GM12878 (cell line): ENCODE results near the gene TMPRSS6. TPM values are rescaled to one million over a fixed set of nuclear protein-coding genes. Genes with fewer than 3 reads are reported as not detected.

ENCODE experiments used
- ATAC-seq: fragments of 200-7000 bp; cut with Tn5 transposase; 3 replicates; pipeline ENCODE4 v1.9.1; 2020; ENCODE audit warnings: mild to moderate bottlenecking, moderate library complexity
- BruUV-seq: library from RNA; stranded (reverse); fragments of 400-500 nt; replicated peaks from 2 replicates; lab custom pipeline; 2021; lab: Mats Ljungman, UMichigan
- CTCF ChIA-PET: fragments of 300-600 bp; sonication (Branson Sonifier 250); formaldehyde crosslinking; extraction: SDS; loops from one replicate; lab custom pipeline; 2021; ENCODE audit warnings: inconsistent platforms; lab: Yijun Ruan, JAX
- POLR2A ChIA-PET: fragments of 350-600 bp; formaldehyde crosslinking; extraction: SDS; loops from one replicate; lab custom pipeline; 2021; ENCODE audit warnings: inconsistent platforms; lab: Charles Lee
- RAD21 ChIA-PET: fragments of 300-600 bp; sonication (Branson Sonifier 250); formaldehyde crosslinking; loops from one replicate; lab custom pipeline; 2023; ENCODE audit warnings: antibody characterized with exemption; ENCODE audit not compliant: unreplicated experiment; lab: Charles Lee
- SMC1A ChIA-PET: fragments of 300-600 bp; sonication (Branson Sonifier 250); formaldehyde crosslinking; loops from one replicate; lab custom pipeline; 2023; ENCODE audit not compliant: unreplicated experiment, uncharacterized antibody; lab: Charles Lee
- DNase-seq: peaks from one replicate; pipeline ENCODE4 v3.0.0-alpha.2; 2011; ENCODE audit warnings: low read depth, low spot score
- FAIRE-seq: peaks from 3 replicates; lab custom pipeline; 2011; peaks lifted over from hg19 to GRCh38; lab: Jason Lieb, UNC
- H2AFZ ChIP-seq: 2 replicates; pipeline ENCODE4 v1.6.0; 2011; ENCODE audit warnings: low read depth, low read length, control low read depth; ENCODE audit not compliant: control insufficient read depth
- H3K27ac ChIP-seq: 2 replicates; pipeline ENCODE4 v1.5.1; 2011; ENCODE audit warnings: control low read depth; ENCODE audit not compliant: control insufficient read depth, insufficient read depth
- H3K27me3 ChIP-seq, 2 experiments: replicated peaks in 1 of 2; 2 replicates each; pipeline versions ENCODE4 v1.6.0 to v1.6.1; 2011; ENCODE audit warnings: low read length in 1 of 2; ENCODE audit not compliant: control insufficient read depth in 2 of 2, insufficient read depth in 2 of 2
- H3K36me3 ChIP-seq, 2 experiments: 2 replicates each; pipeline ENCODE4 v1.5.1; 2011; ENCODE audit warnings: low read length in 1 of 2; ENCODE audit not compliant: control insufficient read depth in 2 of 2, insufficient read depth in 2 of 2
- H3K4me1 ChIP-seq: 2 replicates; pipeline ENCODE4 v1.6.1; 2011; ENCODE audit warnings: mild to moderate bottlenecking, low read length, moderate library complexity, mixed read lengths; ENCODE audit not compliant: control insufficient read depth, insufficient read depth
- H3K4me2 ChIP-seq: 2 replicates; pipeline ENCODE4 v1.6.0; 2011; ENCODE audit warnings: control low read depth; ENCODE audit not compliant: control insufficient read depth, insufficient read depth
- H3K4me3 ChIP-seq: fragments of 200-600 bp; sonication (generic); 2 replicates; pipeline ENCODE4 v1.5.1; 2016
- H3K79me2 ChIP-seq: 2 replicates; pipeline ENCODE4 v1.6.0; 2011; ENCODE audit warnings: low read length; ENCODE audit not compliant: control insufficient read depth, insufficient read depth
- H3K9ac ChIP-seq: 2 replicates; pipeline ENCODE4 v1.8.0; 2011; ENCODE audit warnings: low read length, control low read depth, mixed read lengths; ENCODE audit not compliant: control insufficient read depth, insufficient read depth
- H3K9me3 ChIP-seq: replicated peaks from 3 replicates; pipeline ENCODE4 v1.5.1; 2011; ENCODE audit warnings: mild to moderate bottlenecking, low read length; ENCODE audit not compliant: control insufficient read depth, insufficient read depth
- H4K20me1 ChIP-seq: 2 replicates; pipeline ENCODE4 v1.6.0; 2011; ENCODE audit not compliant: control insufficient read depth, insufficient read depth
- BHLHE40 ChIP-seq, 2 experiments: fragments of 450-650 bp in 1 of 2; IDR thresholded peaks; 2 replicates each; pipeline ENCODE4 v1.6.1; 2011 to 2017; ENCODE audit warnings: low read depth in 2 of 2, borderline replicate concordance in 1 of 2, improper control_type of control experiment in 1 of 2, low read length in 1 of 2, mild to moderate bottlenecking in 1 of 2
- DPF2 ChIP-seq: fragments of 450-650 bp; IDR thresholded peaks from 2 replicates; pipeline ENCODE4 v1.6.1; 2017; ENCODE audit warnings: mild to moderate bottlenecking
- EED ChIP-seq: sonication (generic); IDR thresholded peaks from 2 replicates; pipeline ENCODE4 v1.6.1; 2016; ENCODE audit warnings: antibody characterized with exemption, low read depth
- ELK1 ChIP-seq: IDR thresholded peaks from 2 replicates; pipeline ENCODE4 v1.6.1; 2012; ENCODE audit warnings: low read depth, low read length, improper control_type of control experiment
- KDM1A ChIP-seq: fragments of 200-600 bp; sonication (generic); IDR thresholded peaks from 2 replicates; pipeline ENCODE4 v1.6.1; 2016; ENCODE audit warnings: borderline replicate concordance
- SMARCA5 ChIP-seq: fragments of 450-650 bp; IDR thresholded peaks from 2 replicates; pipeline ENCODE4 v1.6.1; 2017; ENCODE audit warnings: mild to moderate bottlenecking
- TARDBP ChIP-seq: IDR thresholded peaks from 2 replicates; pipeline ENCODE4 v1.6.1; 2016; ENCODE audit warnings: borderline replicate concordance
- ZNF207 ChIP-seq: fragments of 450-650 bp; IDR thresholded peaks from 2 replicates; pipeline ENCODE4 v1.6.1; 2014; ENCODE audit warnings: antibody characterized with exemption, mild to moderate bottlenecking, borderline replicate concordance
- ZNF217 ChIP-seq: fragments of 450-650 bp; IDR thresholded peaks from 2 replicates; pipeline ENCODE4 v1.6.1; 2017; ENCODE audit warnings: antibody characterized with exemption, mild to moderate bottlenecking
- in situ Hi-C: fragments of 300-500 bp; cut with MboI; formaldehyde crosslinking; loops from 9 replicates; pipeline ENCODE4 v1.14.3; 2018; ENCODE audit warnings: mixed read lengths
- intact Hi-C: fragments of 100-400 bp; cut with micrococcal nuclease; formaldehyde crosslinking; loops from one replicate; pipeline ENCODE4 v1.14.2; 2022; ENCODE audit not compliant: unreplicated experiment
- polyA plus RNA-seq, 11 experiments: library from polyadenylated mRNA; depleted of rRNA in 4 of 11; unstranded in 6 of 11; stranded (reverse) in 5 of 11; fragments of >200 nt; fragmentation: Nextera tagmentation in 4 of 11; fragmentation: Illumina TruSeq in 1 of 11; extraction: Ambion mirVana in 4 of 11; extraction: Trizol in 1 of 11; gene quantifications; 1 replicate in 1 of 11; 2 replicates in 10 of 11; pipeline versions ENCODE4 v1.2.1 to v1.2.3, GENCODE V29; 2011 to 2016; ENCODE audit warnings: inconsistent platforms in 2 of 11, missing spikeins in 2 of 11, low read depth in 1 of 11
- total RNA-seq, 4 experiments: library from RNA; depleted of rRNA in 3 of 4; stranded (reverse); fragments of >200 nt in 3 of 4; fragmentation: Illumina TruSeq in 1 of 4; extraction: Trizol in 1 of 4; gene quantifications; 2 replicates each; pipeline versions ENCODE4 v1.2.1 to v1.2.3, GENCODE V29; 2013 to 2021

TMPRSS6 gene
- total and polyA plus RNA-seq, 10 of the 15 experiments (the other 5 are each of a cell fraction or from before 2014, with no cell fraction given): 0.06 to 0.69 (median 0.19) TPM; not detected in 6

- Histone ChIP-seq H4K20me1 (peaks cover 2% of the 10 kb centered on the region; the same call in 1 of the 2 replicates), H3K36me3 (no peaks in the 10 kb centered on the region; a peak in 1 of 4 replicates), H2AFZ (no peak overlapping the region), H3K27me3 (no peaks in the 10 kb centered on the region), H3K4me2 (no peak overlapping the region), H3K79me2 (peaks cover 39% of the 10 kb centered on the region), H3K4me1 (peaks cover 53% of the 10 kb centered on the region), H3K9ac (no peak overlapping the region), H3K4me3 (no peak overlapping the region), H3K9me3 (peaks cover 2% of the 10 kb centered on the region; the same call in 2 of the 3 replicates), H3K27ac (no peak overlapping the region)
- SMC1A ChIA-PET: interaction anchor here (3.0 to 12.5 kb wide), 2 partner anchors 13 to 42 kb away, joined by 16 to 203 read pairs; no protein-coding TSS in a partner anchor
- DNase-seq (no peak), FAIRE-seq (no peak), ATAC-seq (no peak)
- RAD21 ChIA-PET: interaction anchor here (1.3 to 7.9 kb wide), 6 partner anchors 11 to 90 kb away, joined by 3 to 158 read pairs (median 8); no protein-coding TSS in a partner anchor
- intact Hi-C loops: no loop called here
- POLR2A ChIA-PET: interaction anchor here (1.5 to 7.0 kb wide), 3 partner anchors 12 to 105 kb away, joined by 3 to 128 read pairs (median 4); no protein-coding TSS in a partner anchor
- TF ChIP-seq EED: no peak
- no peak for TF ChIP-seq ELK1
- no peak for TF ChIP-seq TARDBP
- CTCF ChIA-PET: interaction anchor here (1.0 to 7.1 kb wide), 4 partner anchors 11 to 134 kb away, joined by 3 to 116 read pairs (median 18); no protein-coding TSS in a partner anchor
- BruUV-seq: no TSS peak
- in situ Hi-C loops: no loop called here
Observed at GRCh38 chr22:37151401-37151800, 41.9 kb upstream of the TMPRSS6 start.

DNA sequence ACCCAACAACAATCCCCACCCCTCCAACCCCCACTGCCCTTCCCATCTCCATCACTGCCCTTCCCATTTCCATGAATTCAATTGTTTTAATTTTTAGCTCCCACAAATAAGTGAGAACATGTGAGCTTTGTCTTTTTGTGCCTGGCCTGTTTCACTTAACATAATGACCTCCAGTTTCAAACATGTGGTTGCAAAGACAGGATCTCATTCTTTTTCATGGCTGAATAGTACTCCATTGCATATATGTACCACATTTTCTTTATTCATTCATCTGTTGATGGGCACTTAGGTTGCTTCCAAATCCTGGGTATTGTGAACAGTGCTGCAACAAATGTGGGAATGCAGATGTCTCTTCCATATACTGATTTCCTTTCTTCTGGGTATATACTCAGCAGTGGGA, 41.2 kb upstream of the TMPRSS6 start:
- Histone ChIP-seq H3K4me3 (no peak overlapping the region), H3K9me3 (peaks cover 2% of the 10 kb centered on the region; the same call in 2 of the 3 replicates), H3K27me3 (no peaks in the 10 kb centered on the region), H2AFZ (no peak overlapping the region), H3K36me3 (no peaks in the 10 kb centered on the region; a peak in 1 of 4 replicates), H3K4me1 (peaks cover 47% of the 10 kb centered on the region), H4K20me1 (peaks cover 2% of the 10 kb centered on the region; the same call in 1 of the 2 replicates), H3K27ac (peak overlapping the region; percentile 94; the same call in 1 of the 2 replicates), H3K9ac (no peak overlapping the region)
- intact Hi-C loops: loop anchor here (1.0 kb wide), 1 partner anchor 12 kb away; no protein-coding TSS in a partner anchor
- no peak for FAIRE-seq
- ChIA-PET CTCF (interaction anchor here (0.6 to 7.1 kb wide), 8 partner anchors 11 to 135 kb away, joined by 3 to 116 read pairs (median 4); no protein-coding TSS in a partner anchor), SMC1A (interaction anchor here (1.2 to 12.5 kb wide), 8 partner anchors 10 to 67 kb away, joined by 3 to 203 read pairs (median 10); no protein-coding TSS in a partner anchor), POLR2A (interaction anchor here (1.5 to 7.0 kb wide), 4 partner anchors 11 to 93 kb away, joined by 4 to 128 read pairs (median 6); partner anchors contain the start of gene RAC2)
- in situ Hi-C loops: no loop called here
- no TSS peak for BruUV-seq
- 0 out of 2 replicates have a peak, but pooled peaks have one; percentile 28 for TF ChIP-seq KDM1A
- TF ChIP-seq SMARCA5: 0 out of 2 replicates have a peak, but pooled peaks have one; percentile 37
- no peak for TF ChIP-seq BHLHE40 (IDR thresholded peaks at IDR 0.05; ENCODE audit: borderline replicate concordance in 1 of 2, low read depth in 2 of 2, low read length in 1 of 2)
- TF ChIP-seq ZNF207: peak; percentile 47; the same call in 1 of the 2 replicates
- peak; percentile 82; the same call in 1 of the 2 replicates for TF ChIP-seq ZNF217
- TF ChIP-seq DPF2: no peak
- TF ChIP-seq, all 136 proteins: peak for 4
- DNase-seq (no peak), ATAC-seq (no peak)
- RAD21 ChIA-PET: interaction anchor here (0.7 to 7.9 kb wide), 8 partner anchors 12 to 93 kb away, joined by 4 to 158 read pairs (median 19); partner anchors contain the start of gene RAC2
- Histone ChIP-seq H3K79me2 (peaks cover 46% of the 10 kb centered on the region), H3K4me2 (no peak overlapping the region)
